ENCODE data around the gene DYNLT4.
"Not testable (repeated sequence)": the region's sequence is repeated elsewhere in the genome, so short reads cannot be mapped to it uniquely, and the experiment has no call there.

Gene DYNLT4

GRCh38 chr1:44822131-44822701, 15.1 kb upstream of the DYNLT4 start:
- no peak overlapping the region for H3K4me3 Mint-ChIP-seq
- peaks cover 2% of the 10 kb centered on the region for H3K36me3 Mint-ChIP-seq (ENCODE audit: low read depth)
- no peak for DNase-seq
- no peak overlapping the region for H3K27ac Mint-ChIP-seq
- no peak for ATAC-seq
- H3K27me3 Mint-ChIP-seq, result no peaks in the 10 kb centered on the region
- peaks cover 34% of the 10 kb centered on the region for H3K4me1 Mint-ChIP-seq
- no peaks in the 10 kb centered on the region for H3K9me3 Mint-ChIP-seq

- Mint-ChIP-seq H3K4me1 (peaks cover 35% of the 10 kb centered on the region), H3K27me3 (no peaks in the 10 kb centered on the region), H3K9me3 (no peaks in the 10 kb centered on the region), H3K27ac (peak overlapping the region; percentile 100), H3K4me3 (peak overlapping the region; percentile 86), H3K36me3 (ENCODE audit: low read depth) (peaks cover 5% of the 10 kb centered on the region)
- ATAC-seq (no peak), DNase-seq (no peak)
Measured at GRCh38 chr1:44821240-44821715, 14.1 kb upstream of the DYNLT4 start.

GRCh38 chr1:44820328-44821239, 13.4 kb upstream of the DYNLT4 start:
- H3K27me3 Mint-ChIP-seq, result no peaks in the 10 kb centered on the region
- no peaks in the 10 kb centered on the region for H3K9me3 Mint-ChIP-seq
- DNase-seq (no peak), ATAC-seq (no peak)
- peaks cover 36% of the 10 kb centered on the region for H3K4me1 Mint-ChIP-seq
- peak overlapping the region; percentile 86 for H3K4me3 Mint-ChIP-seq
- peak overlapping the region; percentile 100 for H3K27ac Mint-ChIP-seq
- peaks cover 8% of the 10 kb centered on the region for H3K36me3 Mint-ChIP-seq (ENCODE audit: low read depth)

GRCh38 chr1:44819608-44820327, 12.6 kb upstream of the DYNLT4 start:
- H3K9me3 Mint-ChIP-seq, result no peaks in the 10 kb centered on the region
- H3K4me1 Mint-ChIP-seq, result peaks cover 44% of the 10 kb centered on the region
- H3K27ac Mint-ChIP-seq, result peak overlapping the region; percentile 100
- peak; percentile 82 for DNase-seq
- ATAC-seq, result peak; percentile 97
- no peaks in the 10 kb centered on the region for H3K27me3 Mint-ChIP-seq
- H3K4me3 Mint-ChIP-seq, result peak overlapping the region; percentile 86
- peaks cover 16% of the 10 kb centered on the region for H3K36me3 Mint-ChIP-seq (ENCODE audit: low read depth)

- H3K36me3 Mint-ChIP-seq (ENCODE audit: low read depth), result peaks cover 17% of the 10 kb centered on the region
- DNase-seq, result no peak
- peak overlapping the region; percentile 86 for H3K4me3 Mint-ChIP-seq
- H3K27ac Mint-ChIP-seq, result peak overlapping the region; percentile 100
- no peak for ATAC-seq
- H3K27me3 Mint-ChIP-seq, result no peaks in the 10 kb centered on the region
- H3K4me1 Mint-ChIP-seq, result peaks cover 50% of the 10 kb centered on the region
- no peaks in the 10 kb centered on the region for H3K9me3 Mint-ChIP-seq
Measured at GRCh38 chr1:44819196-44819607, 12.1 kb upstream of the DYNLT4 start.

- Mint-ChIP-seq H3K9me3 (no peaks in the 10 kb centered on the region), H3K27ac (peak overlapping the region; percentile 33), H3K4me1 (peaks cover 57% of the 10 kb centered on the region), H3K4me3 (peak overlapping the region; percentile 37), H3K27me3 (no peaks in the 10 kb centered on the region), H3K36me3 (ENCODE audit: low read depth) (peaks cover 21% of the 10 kb centered on the region)
- DNase-seq (no peak), ATAC-seq (no peak)
Measured at GRCh38 chr1:44817771-44818495, 10.8 kb upstream of the DYNLT4 start.

DNA sequence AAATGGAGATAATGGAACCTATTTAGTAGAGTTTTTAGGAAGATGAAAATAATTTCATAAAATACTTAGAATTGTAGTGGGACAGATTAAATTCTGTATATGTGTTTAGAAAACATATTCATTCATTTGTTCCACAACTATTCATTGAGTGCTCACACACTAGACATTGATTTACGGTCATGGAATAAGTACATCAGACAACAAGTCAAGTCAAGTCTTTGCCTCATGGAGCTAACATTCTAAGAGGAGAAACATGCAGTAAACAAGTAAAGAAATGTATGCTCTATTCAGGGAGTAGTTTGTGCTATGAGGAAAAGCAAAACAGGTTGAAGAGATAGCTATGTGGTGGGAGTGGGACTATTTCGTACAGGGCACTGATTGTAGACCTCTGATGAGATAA, 10.2 kb upstream of the DYNLT4 start:
- Mint-ChIP-seq H3K36me3 (ENCODE audit: low read depth) (peaks cover 21% of the 10 kb centered on the region), H3K4me1 (peaks cover 63% of the 10 kb centered on the region), H3K27ac (peak overlapping the region; percentile 57), H3K9me3 (no peaks in the 10 kb centered on the region), H3K27me3 (no peaks in the 10 kb centered on the region), H3K4me3 (peak overlapping the region; percentile 37)
- DNase-seq (no peak), ATAC-seq (no peak)

GRCh38 chr1:44815926-44816325, 8.8 kb upstream of the DYNLT4 start:
- Mint-ChIP-seq H3K4me3 (peak overlapping the region; percentile 27), H3K4me1 (peaks cover 76% of the 10 kb centered on the region), H3K36me3 (ENCODE audit: low read depth) (peaks cover 26% of the 10 kb centered on the region)
- not testable (repeated sequence) for H3K9me3 Mint-ChIP-seq, DNase-seq, H3K27ac Mint-ChIP-seq, H3K27me3 Mint-ChIP-seq, ATAC-seq

- Mint-ChIP-seq H3K4me1 (peaks cover 79% of the 10 kb centered on the region), H3K4me3 (no peak overlapping the region), H3K27ac (no peak overlapping the region), H3K9me3 (no peaks in the 10 kb centered on the region), H3K36me3 (ENCODE audit: low read depth) (peaks cover 34% of the 10 kb centered on the region), H3K27me3 (no peaks in the 10 kb centered on the region)
- ATAC-seq, result no peak
- DNase-seq, result no peak
Measured at GRCh38 chr1:44812822-44813543, 5.8 kb upstream of the DYNLT4 start.

DNA sequence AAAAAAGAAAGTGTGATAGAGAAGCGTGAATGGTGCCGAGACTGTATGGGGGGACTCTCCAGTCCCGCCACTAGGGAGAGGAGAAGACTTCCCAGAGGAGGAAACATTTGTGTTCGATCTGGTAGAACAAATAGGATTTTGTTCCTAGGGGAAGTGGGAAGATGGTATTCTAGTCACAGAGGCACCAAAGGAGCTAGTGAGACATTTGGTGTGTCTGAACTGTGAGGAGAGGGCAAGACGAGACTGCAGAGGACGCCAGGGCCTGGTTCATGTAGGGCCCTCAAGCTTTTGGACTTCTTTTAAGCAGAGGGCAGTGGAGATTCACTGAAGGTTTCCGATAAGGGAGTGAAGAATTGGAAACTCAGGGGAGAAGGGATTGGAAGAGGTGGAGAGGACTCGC, 4.1 kb upstream of the DYNLT4 start:
- peaks cover 36% of the 10 kb centered on the region for H3K36me3 Mint-ChIP-seq (ENCODE audit: low read depth)

DNA sequence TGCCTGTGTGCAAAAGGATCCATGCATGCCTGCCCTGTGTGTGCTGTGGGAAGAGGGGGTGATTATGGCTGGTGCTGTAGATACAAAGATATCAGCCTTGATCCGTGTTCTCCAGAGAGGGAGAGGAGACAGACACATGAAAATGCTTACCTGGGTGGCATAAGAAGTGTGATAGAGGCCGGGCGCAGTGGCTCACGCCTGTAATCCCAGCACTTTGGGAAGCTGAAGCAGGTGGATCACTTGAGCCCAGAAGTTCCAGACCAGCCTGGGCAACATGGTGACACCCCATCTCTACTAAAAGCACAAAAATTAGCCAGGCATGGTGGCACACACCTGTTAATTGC, 3.6 kb upstream of the DYNLT4 start:
- DNase-seq, H3K9me3 Mint-ChIP-seq, H3K27me3 Mint-ChIP-seq, ATAC-seq: not testable (repeated sequence)
- peak overlapping the region; percentile 100 for H3K27ac Mint-ChIP-seq
- peaks cover 89% of the 10 kb centered on the region for H3K4me1 Mint-ChIP-seq
- peaks cover 35% of the 10 kb centered on the region for H3K36me3 Mint-ChIP-seq (ENCODE audit: low read depth)
- peak overlapping the region; percentile 82 for H3K4me3 Mint-ChIP-seq

More for the DNA sequence above, 4.1 kb upstream of the DYNLT4 start:
- no peaks in the 10 kb centered on the region for H3K9me3 Mint-ChIP-seq
- peaks cover 87% of the 10 kb centered on the region for H3K4me1 Mint-ChIP-seq
- H3K4me3 Mint-ChIP-seq, result peak overlapping the region; percentile 82
- no peaks in the 10 kb centered on the region for H3K27me3 Mint-ChIP-seq
- DNase-seq, result no peak
- peak overlapping the region; percentile 100 for H3K27ac Mint-ChIP-seq
- no peak for ATAC-seq

DNA sequence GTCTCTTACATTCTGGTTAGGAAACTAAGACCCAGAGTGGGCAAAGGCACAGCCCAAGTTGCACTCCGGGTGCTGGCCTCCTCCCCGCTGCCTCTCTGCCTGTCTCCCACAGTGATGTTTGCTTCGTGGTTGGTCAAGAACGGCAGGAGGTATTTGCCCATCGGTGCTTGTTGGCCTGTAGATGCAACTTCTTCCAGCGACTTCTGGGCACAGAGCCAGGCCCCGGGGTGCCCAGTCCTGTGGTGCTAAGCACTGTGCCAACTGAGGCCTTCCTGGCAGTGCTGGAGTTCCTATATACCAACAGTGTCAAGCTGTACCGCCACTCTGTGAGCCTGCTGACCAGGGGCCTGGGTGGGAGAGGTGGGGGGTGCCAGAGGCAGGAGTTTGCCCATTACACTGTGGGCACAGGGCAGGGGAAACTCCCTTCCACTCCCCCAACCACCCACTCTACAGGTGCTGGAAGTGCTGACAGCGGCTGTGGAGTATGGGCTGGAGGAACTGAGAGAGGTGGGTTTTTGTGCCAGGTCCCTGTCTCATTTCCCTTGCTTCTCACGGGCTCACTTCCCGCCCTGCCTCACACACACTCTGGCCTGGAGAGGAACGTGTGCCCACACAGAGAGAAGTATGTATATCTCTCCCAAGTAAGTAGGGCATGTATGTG, 3.1 kb upstream of the DYNLT4 start:
- Mint-ChIP-seq H3K27ac (peak overlapping the region; percentile 100), H3K36me3 (ENCODE audit: low read depth) (peaks cover 33% of the 10 kb centered on the region), H3K9me3 (no peaks in the 10 kb centered on the region), H3K4me1 (peaks cover 89% of the 10 kb centered on the region), H3K27me3 (no peaks in the 10 kb centered on the region), H3K4me3 (peak overlapping the region; percentile 82)
- DNase-seq, result peak; percentile 50
- ATAC-seq, result no peak

All from activated naive CD8-positive, alpha-beta T cell treated with anti-CD3 and anti-CD28 coated beads, Interleukin-2, amount 50 U/mL, for 24 hours (primary cell).